ENCODE data around the gene WSCD1. TPM values are rescaled to one million over a fixed set of nuclear protein-coding genes. Genes with fewer than 3 reads are reported as not detected.
A peak's percentile ranks its signal among the peaks of the same experiment; 100 is the strongest.

Gene WSCD1
- total RNA-seq, 1 donor from 2014 or later = 16.1 TPM

GRCh38 chr17:6072611-6073010 lies 2.4 kb downstream of the WSCD1 start:
- Mint-ChIP-seq H3K36me3 (no peaks in the 10 kb centered on the region), H3K27me3 (peaks cover 44% of the 10 kb centered on the region), H3K4me1 (ENCODE audit: unreplicated experiment) (peaks cover 16% of the 10 kb centered on the region), H3K4me3 (peak overlapping the region; percentile 45), H3K9me3 (no peaks in the 10 kb centered on the region), H3K27ac (no peak overlapping the region)
- no peak for DNase-seq (ENCODE audit: extremely low spot score, unreplicated experiment)
- TF ChIP-seq CTCF (conservative IDR thresholded peaks at IDR 0.05) = no peak

- H3K27me3 Mint-ChIP-seq = peaks cover 40% of the 10 kb centered on the region
- H3K36me3 Mint-ChIP-seq = no peaks in the 10 kb centered on the region
- no peak for TF ChIP-seq CTCF (conservative IDR thresholded peaks at IDR 0.05)
- no peak overlapping the region for H3K4me3 Mint-ChIP-seq
- no peak overlapping the region for H3K27ac Mint-ChIP-seq
- DNase-seq (ENCODE audit: extremely low spot score, unreplicated experiment) = no peak
- H3K9me3 Mint-ChIP-seq = no peaks in the 10 kb centered on the region
- peaks cover 26% of the 10 kb centered on the region for H3K4me1 Mint-ChIP-seq (ENCODE audit: unreplicated experiment)
These were observed 3.4 kb downstream of the WSCD1 start for GRCh38 chr17:6073620-6074019.

- H3K4me3 Mint-ChIP-seq = no peak overlapping the region
- no peaks in the 10 kb centered on the region for H3K9me3 Mint-ChIP-seq
- peaks cover 13% of the 10 kb centered on the region for H3K4me1 Mint-ChIP-seq (ENCODE audit: unreplicated experiment)
- TF ChIP-seq CTCF (conservative IDR thresholded peaks at IDR 0.05) = no peak
- H3K36me3 Mint-ChIP-seq = no peaks in the 10 kb centered on the region
- no peak overlapping the region for H3K27ac Mint-ChIP-seq
- no peak for DNase-seq (ENCODE audit: extremely low spot score, unreplicated experiment)
- peaks cover 26% of the 10 kb centered on the region for H3K27me3 Mint-ChIP-seq
These were observed 4.9 kb downstream of the WSCD1 start for GRCh38 chr17:6075050-6075449.

- DNase-seq (ENCODE audit: extremely low spot score, unreplicated experiment) = no peak
- peaks cover 26% of the 10 kb centered on the region for H3K27me3 Mint-ChIP-seq
- no peaks in the 10 kb centered on the region for H3K9me3 Mint-ChIP-seq
- no peak overlapping the region for H3K27ac Mint-ChIP-seq
- no peaks in the 10 kb centered on the region for H3K36me3 Mint-ChIP-seq
- no peak overlapping the region for H3K4me3 Mint-ChIP-seq
- peaks cover 13% of the 10 kb centered on the region for H3K4me1 Mint-ChIP-seq (ENCODE audit: unreplicated experiment)
- no peak for TF ChIP-seq CTCF (conservative IDR thresholded peaks at IDR 0.05)
These were observed 5.7 kb downstream of the WSCD1 start for GRCh38 chr17:6075845-6076244.

- Mint-ChIP-seq H3K4me3 (no peak overlapping the region), H3K27ac (no peak overlapping the region), H3K9me3 (no peaks in the 10 kb centered on the region), H3K4me1 (ENCODE audit: unreplicated experiment) (peaks cover 18% of the 10 kb centered on the region), H3K36me3 (no peaks in the 10 kb centered on the region), H3K27me3 (peaks cover 14% of the 10 kb centered on the region)
- no peak for TF ChIP-seq CTCF (conservative IDR thresholded peaks at IDR 0.05)
- no peak for DNase-seq (ENCODE audit: extremely low spot score, unreplicated experiment)
These were observed 7.6 kb downstream of the WSCD1 start for GRCh38 chr17:6077752-6078151.

GRCh38 chr17:6078458-6078871 lies 8.3 kb downstream of the WSCD1 start:
- Mint-ChIP-seq H3K4me1 (ENCODE audit: unreplicated experiment) (peaks cover 18% of the 10 kb centered on the region), H3K9me3 (no peaks in the 10 kb centered on the region), H3K36me3 (no peaks in the 10 kb centered on the region), H3K4me3 (peak overlapping the region; percentile 50), H3K27ac (peak overlapping the region; percentile 15), H3K27me3 (peaks cover 11% of the 10 kb centered on the region)
- no peak for TF ChIP-seq CTCF (conservative IDR thresholded peaks at IDR 0.05)
- DNase-seq (ENCODE audit: extremely low spot score, unreplicated experiment) = no peak

All from type B pancreatic cell (in vitro differentiated cells).